HCT116 (cell line): ENCODE measurements around the gene EXOC4. TPM values are rescaled to one million over a fixed set of nuclear protein-coding genes. Genes with fewer than 3 reads are reported as not detected.

Experiments
- ATAC-seq: fragments of 200-7000 bp; cut with Tn5 transposase; 2 replicates; pipeline ENCODE4 v1.9.1; 2020; ENCODE audit warnings: mild to moderate bottlenecking, moderate library complexity
- BruUV-seq: library from RNA; stranded (reverse); fragments of 400-500 nt; replicated peaks from 2 replicates; lab custom pipeline; 2021; lab: Mats Ljungman, UMichigan
- CTCF ChIA-PET: fragments of 300-600 bp; sonication (Branson Sonifier 250); formaldehyde crosslinking; loops from one replicate; lab custom pipeline; 2021; ENCODE audit warnings: antibody characterized with exemption; lab: Charles Lee
- POLR2A ChIA-PET: fragments of 300-600, 350-600 bp; sonication (Branson Sonifier 250); formaldehyde crosslinking; loops from one replicate; lab custom pipeline; 2021; ENCODE audit warnings: antibody characterized with exemption; lab: Charles Lee
- RAD21 ChIA-PET, 2 experiments: fragments of 300-600 bp; sonication (Branson Sonifier 250); formaldehyde crosslinking; loops; one replicate each; lab custom pipeline; 2023; ENCODE audit warnings: low total read pairs in 2 of 2; ENCODE audit not compliant: uncharacterized antibody in 2 of 2, unreplicated experiment in 2 of 2, low non-redundant PET in 1 of 2; lab: Charles Lee
- DNase-seq: peaks from one replicate; pipeline ENCODE4 v3.0.0-alpha.2; 2010; ENCODE audit warnings: low read depth, low spot score
- H2AFZ ChIP-seq: fragments of 200-600 bp; shearing (Covaris generic), sonication (generic); 2 replicates; pipeline ENCODE4 v1.6.1; 2017; ENCODE audit warnings: low read depth, mixed run types, mixed read lengths, antibody characterized with exemption, low read length; ENCODE audit not compliant: poor library complexity, severe bottlenecking
- H3K27ac ChIP-seq: 2 replicates; pipeline ENCODE4 v1.5.1; 2012; ENCODE audit warnings: low read depth, low read length
- H3K27me3 ChIP-seq: fragments of 200-600 bp; sonication (generic); 2 replicates; pipeline ENCODE4 v1.6.1; 2016; ENCODE audit warnings: mixed run types, low read length, mixed read lengths; ENCODE audit not compliant: insufficient read depth
- H3K36me3 ChIP-seq, 2 experiments: fragments of 200-500 bp in 1 of 2; fragments of 200-600 bp in 1 of 2; sonication (Bioruptor generic) in 1 of 2; sonication (generic) in 1 of 2; 2 replicates each; pipeline versions ENCODE4 v1.5.1 to v1.6.1; 2014 to 2016; ENCODE audit warnings: low read length in 2 of 2, inconsistent platforms in 1 of 2, mixed read lengths in 1 of 2, mixed run types in 1 of 2; ENCODE audit not compliant: insufficient read depth in 2 of 2, control insufficient read depth in 1 of 2
- H3K4me1 ChIP-seq, 2 experiments: fragments of 200-600 bp in 1 of 2; sonication (generic) in 1 of 2; 2 replicates each; pipeline versions ENCODE4 v1.5.1 to v1.6.1; 2012 to 2017; ENCODE audit warnings: low read length in 2 of 2, inconsistent platforms in 1 of 2, mild to moderate bottlenecking in 1 of 2, mixed read lengths in 1 of 2, mixed run types in 1 of 2, moderate library complexity in 1 of 2; ENCODE audit not compliant: insufficient read depth in 2 of 2, control insufficient read depth in 1 of 2
- H3K4me2 ChIP-seq: fragments of 200-600 bp; sonication (generic); 2 replicates; pipeline ENCODE4 v1.6.1; 2017; ENCODE audit warnings: mixed run types, low read length, mixed read lengths
- H3K4me3 ChIP-seq, 2 experiments: fragments of 200-600 bp in 1 of 2; sonication (generic) in 1 of 2; replicated peaks in 1 of 2; 2 replicates each; pipeline ENCODE4 v1.5.1; 2011 to 2016; ENCODE audit warnings: low read length in 2 of 2, control low read depth in 1 of 2, low read depth in 1 of 2, mild to moderate bottlenecking in 1 of 2, mixed read lengths in 1 of 2, mixed run types in 1 of 2
- H3K79me2 ChIP-seq: fragments of 200-600 bp; sonication (generic); 2 replicates; pipeline ENCODE4 v1.6.1; 2017; ENCODE audit warnings: mild to moderate bottlenecking, mixed run types, low read length, moderate library complexity, mixed read lengths; ENCODE audit not compliant: insufficient read depth
- H3K9ac ChIP-seq: fragments of 200-600 bp; sonication (generic); 2 replicates; pipeline ENCODE4 v1.6.1; 2016; ENCODE audit warnings: low read length, mixed read lengths
- H3K9me2 ChIP-seq: fragments of 200-600 bp; sonication (generic), shearing (Covaris generic); 2 replicates; pipeline ENCODE4 v1.6.1; 2017; ENCODE audit warnings: mixed run types, mild to moderate bottlenecking, moderate library complexity; ENCODE audit not compliant: insufficient read depth
- H3K9me3 ChIP-seq, 2 experiments: fragments of 200-500 bp in 1 of 2; fragments of 200-600 bp in 1 of 2; sonication (Bioruptor generic) in 1 of 2; sonication (generic) in 1 of 2; 2 replicates each; pipeline ENCODE4 v1.6.1; 2014 to 2017; ENCODE audit warnings: low read length in 2 of 2, mixed read lengths in 2 of 2, inconsistent platforms in 1 of 2, low read depth in 1 of 2, mild to moderate bottlenecking in 1 of 2, mixed run types in 1 of 2, moderate library complexity in 1 of 2; ENCODE audit not compliant: control insufficient read depth in 1 of 2, insufficient read depth in 1 of 2
- H4K20me1 ChIP-seq: fragments of 200-600 bp; sonication (generic), shearing (Covaris generic); 2 replicates; pipeline ENCODE4 v1.6.1; 2017; ENCODE audit warnings: mixed run types, mild to moderate bottlenecking, moderate library complexity; ENCODE audit not compliant: insufficient read depth
- ATF3 ChIP-seq: IDR thresholded peaks from 2 replicates; pipeline ENCODE4 v1.6.1; 2012
- CTCF ChIP-seq, 3 experiments: fragments of 200-600 bp in 1 of 3; sonication (generic) in 1 of 3; IDR thresholded peaks in 2 of 3; conservative IDR thresholded peaks in 1 of 3; 2 replicates each; pipeline ENCODE4 v1.5.1; 2012 to 2017; ENCODE audit warnings: low read depth in 2 of 3, low read length in 2 of 3, antibody characterized with exemption in 1 of 3, borderline replicate concordance in 1 of 3, control low read depth in 1 of 3, mild to moderate bottlenecking in 1 of 3, mixed read lengths in 1 of 3, mixed run types in 1 of 3, moderate library complexity in 1 of 3; ENCODE audit not compliant: insufficient read depth in 1 of 3
- MAX ChIP-seq: IDR thresholded peaks from 2 replicates; pipeline ENCODE4 v1.6.1; 2012
- RAD21 ChIP-seq: IDR thresholded peaks from 2 replicates; pipeline ENCODE4 v1.6.1; 2012; ENCODE audit warnings: low read depth, mild to moderate bottlenecking
- ZBTB33 ChIP-seq: IDR thresholded peaks from 2 replicates; pipeline ENCODE4 v1.6.1; 2011; ENCODE audit warnings: mild to moderate bottlenecking, low read length, moderate library complexity; ENCODE audit not compliant: insufficient replicate concordance; ENCODE audit errors: extremely low read depth
- intact Hi-C: fragments of 100-400 bp; cut with micrococcal nuclease; formaldehyde crosslinking; loops from 2 replicates; pipeline ENCODE4 v1.10.0; 2022
- total RNA-seq: library from RNA; stranded (reverse); gene quantifications from one replicate; pipeline ENCODE4 v1.2.1, GENCODE V29; 2021; ENCODE audit not compliant: unreplicated experiment

The EXOC4 gene
- total RNA-seq, 1 experiment from 2014 or later, result 40.3 TPM

- Histone ChIP-seq H4K20me1 (no peaks in the 10 kb centered on the region; the same call in 1 of the 2 replicates), H3K79me2 (no peaks in the 10 kb centered on the region), H3K27me3 (no peaks in the 10 kb centered on the region), H3K4me2 (no peak overlapping the region), H3K9me3 (no peaks in the 10 kb centered on the region)
- BruUV-seq, result no TSS peak
- no peak for ATAC-seq
- TF ChIP-seq ZBTB33 (no peak), ATF3 (no peak), CTCF (IDR thresholded peaks at IDR 0.05 in 2 of 3, conservative IDR thresholded peaks at IDR 0.05 in 1 of 3; ENCODE audit: borderline replicate concordance in 1 of 3, insufficient read depth in 1 of 3, low read depth in 2 of 3, low read length in 2 of 3) (no peak), MAX (no peak), RAD21 (no peak)
- TF ChIP-seq, all 23 proteins: peak for 0
- Histone ChIP-seq H3K9ac (no peak overlapping the region), H3K27ac (no peak overlapping the region), H3K36me3 (no peaks in the 10 kb centered on the region), H3K4me1 (no peaks in the 10 kb centered on the region), H2AFZ (no peak overlapping the region), H3K9me2 (no peaks in the 10 kb centered on the region), H3K4me3 (no peak overlapping the region)
- RAD21 ChIA-PET, result no interaction called here
- no peak for DNase-seq
- POLR2A ChIA-PET, result no interaction called here
- intact Hi-C loops, result no loop called here
- CTCF ChIA-PET, result no interaction called here
These were observed 618.9 kb downstream of the EXOC4 start for GRCh38 chr7:133871757-133872156.
